HUDEP-2 (cell line): ENCODE data around the gene SYNRG.
A peak's percentile ranks its signal among the peaks of the same experiment; 100 is the strongest.

ENCODE experiments used
- DNase-seq, 76 experiments: peaks; one replicate each; lab custom pipeline; 2025; ENCODE audit not compliant: unreplicated experiment in 76 of 76; lab: John Stamatoyannopoulos, UW

Gene SYNRG

DNA sequence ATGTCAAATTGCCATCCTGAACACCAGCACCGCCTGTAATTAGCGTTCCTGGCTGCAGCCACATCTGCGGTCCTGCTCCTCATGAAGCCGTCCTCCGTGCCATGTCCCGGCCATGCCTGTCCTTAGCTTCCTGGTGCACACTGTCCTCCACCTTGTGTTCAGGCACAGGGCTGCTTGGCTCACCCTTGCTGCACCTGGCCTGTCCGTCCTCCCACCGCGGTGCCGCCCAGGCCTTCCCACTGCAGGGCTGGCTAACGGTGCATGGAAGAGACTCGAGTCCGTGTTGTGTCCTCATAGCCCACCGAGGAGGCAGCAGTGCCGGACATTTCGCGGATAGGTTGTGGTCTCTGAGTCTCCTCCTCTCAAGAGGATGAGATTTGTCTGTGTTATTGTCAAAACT lies 99.2 kb downstream of the SYNRG start:
- no peak for DNase-seq

DNA sequence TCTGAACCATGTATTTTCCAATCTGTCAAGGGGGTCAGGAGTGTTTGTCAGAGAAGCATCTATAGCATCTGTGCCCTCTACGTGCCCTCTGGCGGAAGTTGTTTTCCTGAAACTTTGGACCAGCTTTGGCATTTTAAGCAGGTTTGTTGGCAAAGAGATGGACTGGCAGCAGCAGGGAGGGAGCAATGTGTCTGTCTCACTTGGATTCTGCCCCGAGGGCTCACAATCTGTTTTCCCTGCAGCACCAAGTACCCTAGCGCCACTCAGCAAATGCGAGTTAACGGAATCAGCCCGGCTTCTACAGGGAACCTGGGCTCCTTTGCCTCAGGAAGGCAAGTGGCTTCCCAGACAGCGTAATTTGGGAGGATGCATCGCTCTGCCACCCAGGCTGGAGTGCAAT lies 102.1 kb downstream of the SYNRG start:
- DNase-seq = no peak

DNA sequence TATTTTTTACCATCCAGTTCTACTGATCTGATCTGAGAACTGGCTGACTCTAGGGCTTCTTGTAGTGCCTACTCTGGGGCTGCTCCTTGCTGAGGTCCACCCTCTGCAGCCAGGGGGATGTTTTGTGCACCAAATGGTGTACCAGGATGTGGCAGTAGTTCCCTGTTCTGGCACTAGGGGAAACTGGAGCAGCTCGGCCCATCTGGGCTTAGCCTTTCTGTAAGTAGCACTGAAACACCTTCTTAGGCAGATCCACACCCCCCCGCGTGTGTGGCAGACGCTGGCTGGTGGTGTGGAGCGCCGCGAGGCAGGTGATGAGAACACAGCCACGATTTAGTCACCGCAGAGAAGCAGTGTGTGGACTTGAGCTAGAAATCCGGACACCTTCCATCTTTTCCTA lies 102.5 kb downstream of the SYNRG start:
- peak in 32 of 76 experiments; percentile 2 to 54 (median 14) for DNase-seq

DNA sequence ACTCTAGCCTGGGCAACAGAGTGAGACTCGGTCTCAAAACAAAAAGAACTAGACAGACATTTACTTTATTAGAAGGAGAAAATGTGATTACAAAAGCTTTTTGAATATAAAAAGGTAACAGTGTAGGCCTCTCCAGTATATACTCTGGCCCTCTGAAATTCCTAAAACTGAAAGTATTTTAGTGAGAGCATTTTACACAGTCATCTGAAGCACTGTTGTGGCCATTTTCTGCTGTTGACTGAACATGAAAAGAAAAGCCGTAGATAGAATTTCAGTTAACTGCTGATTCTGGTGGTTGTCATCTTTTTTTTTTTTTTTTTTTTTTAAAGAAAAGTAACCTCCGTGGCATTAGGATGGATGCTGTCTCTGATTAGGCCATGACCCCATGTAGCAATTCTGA lies 103.9 kb downstream of the SYNRG start:
- DNase-seq = no peak

DNA sequence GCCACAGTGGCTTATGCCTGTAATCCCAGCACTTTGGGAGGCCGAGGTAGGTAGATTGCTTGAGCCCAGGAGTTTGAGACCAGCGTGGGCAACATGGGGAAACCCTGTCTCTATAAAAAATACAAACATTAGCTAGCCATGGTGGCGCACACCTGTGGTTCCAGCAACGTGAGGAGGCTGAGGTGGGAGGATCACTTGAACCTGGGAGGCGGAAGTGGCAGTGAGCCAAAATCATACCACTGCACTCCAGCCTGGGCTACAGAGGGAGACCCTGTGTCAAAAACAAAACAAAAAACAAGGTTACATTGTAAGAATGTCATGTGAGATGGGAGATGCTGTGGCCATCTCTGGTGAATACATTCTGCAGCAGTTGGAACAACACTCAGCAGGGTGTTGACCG lies 106.1 kb downstream of the SYNRG start:
- no peak for DNase-seq

DNA sequence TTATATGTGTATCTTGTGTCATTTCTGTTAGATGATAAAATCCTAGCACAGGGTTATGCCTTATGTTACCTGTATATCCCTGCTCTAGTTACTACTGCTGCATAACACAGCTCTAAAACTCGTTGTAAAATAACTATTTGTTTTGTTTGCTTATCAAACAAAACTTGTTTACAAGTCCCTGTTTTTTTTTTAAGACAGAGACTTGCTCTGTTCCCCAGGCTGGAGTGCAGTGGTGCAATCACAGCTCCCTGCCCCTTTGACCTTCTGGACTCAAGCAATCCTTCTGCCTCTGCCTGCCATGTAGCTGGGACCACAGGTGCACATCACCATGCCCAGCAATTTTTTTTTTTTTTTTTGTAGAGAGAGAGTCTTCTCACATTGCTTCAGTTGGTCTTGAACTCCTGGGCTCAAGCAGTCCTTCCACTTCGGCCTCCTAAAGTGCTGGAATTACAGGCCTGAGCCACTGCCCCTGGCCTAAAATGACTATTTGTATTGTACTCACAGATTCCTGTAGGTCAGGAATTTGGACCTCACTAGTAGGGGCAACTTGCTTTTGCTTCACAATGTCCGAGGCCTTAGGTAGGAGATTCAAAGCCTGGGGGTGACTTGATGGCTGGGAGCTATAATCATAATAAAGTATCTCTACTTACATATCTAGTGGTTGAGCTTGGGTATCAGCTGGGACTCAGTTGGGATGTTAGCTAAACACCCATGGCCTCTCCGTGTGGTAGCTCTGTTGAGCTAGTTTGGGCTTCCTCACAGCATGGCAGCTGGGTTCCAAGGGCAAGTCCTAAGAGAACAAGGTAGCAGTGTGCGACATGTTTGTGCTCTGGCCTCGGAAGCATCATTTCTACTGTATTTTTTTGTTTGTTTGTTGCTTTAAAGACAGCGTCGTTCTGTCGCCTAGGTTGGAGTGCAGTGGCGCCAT lies 106.9 kb downstream of the SYNRG start:
- no peak for DNase-seq

DNA sequence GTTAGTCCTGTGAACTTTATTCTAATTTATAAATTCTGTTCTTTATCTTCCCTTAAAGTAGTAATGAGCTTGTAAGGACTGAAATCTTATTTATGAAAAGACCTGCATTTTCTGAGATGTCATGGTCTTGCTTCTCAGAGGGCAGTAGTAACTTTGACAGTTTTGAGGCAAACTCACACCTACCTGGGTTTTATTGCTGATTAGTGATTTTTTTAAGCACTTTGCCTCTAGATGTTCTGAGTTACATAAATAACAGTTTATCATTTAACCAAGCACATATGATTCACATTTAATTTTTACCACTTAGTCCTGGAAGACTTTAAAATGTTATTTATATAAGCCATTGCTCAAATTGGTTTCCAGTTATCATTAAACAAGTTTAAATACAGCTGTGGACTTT lies 108.8 kb downstream of the SYNRG start:
- no peak for DNase-seq

DNA sequence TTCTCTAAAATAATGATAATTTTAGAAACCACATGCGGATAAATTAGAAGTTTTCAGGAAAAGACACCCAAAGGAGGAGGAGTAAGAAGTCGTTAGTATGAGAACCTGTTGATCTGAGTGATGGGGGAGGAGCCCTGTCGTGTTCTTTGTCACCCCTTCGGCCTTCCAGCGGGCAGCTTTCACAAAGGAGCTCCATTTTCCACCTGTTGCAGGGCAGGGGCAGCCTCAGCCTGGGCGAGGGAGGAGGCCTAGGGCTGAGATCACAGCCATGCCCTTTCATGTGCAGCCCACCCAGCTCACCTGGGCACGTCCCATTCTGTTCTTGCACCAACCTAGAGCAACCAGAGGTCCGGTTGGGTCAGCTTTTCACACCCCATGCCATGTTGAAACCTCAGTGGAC lies 114.2 kb downstream of the SYNRG start:
- no peak for DNase-seq

DNA sequence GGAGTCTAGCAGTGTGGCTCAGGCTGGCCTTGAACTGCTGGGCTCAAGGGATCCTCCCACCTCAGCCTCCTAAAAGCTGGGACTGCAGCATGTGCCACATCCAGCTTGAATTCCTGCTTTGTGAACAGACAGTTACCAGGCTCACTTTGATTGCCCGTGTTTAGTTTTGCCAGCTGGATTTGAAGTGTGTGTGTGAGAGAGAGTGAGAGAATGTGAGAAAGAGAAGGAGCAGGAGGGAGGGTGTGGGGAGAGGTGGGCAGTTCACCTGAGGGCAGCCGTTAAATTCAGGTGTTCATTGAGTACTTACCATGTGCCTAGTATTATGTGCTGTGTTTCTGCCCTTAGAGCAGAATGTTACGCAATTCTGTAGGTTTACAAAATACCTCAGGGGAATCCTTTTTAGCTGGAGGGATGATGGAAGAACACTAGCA lies 114.8 kb downstream of the SYNRG start:
- no peak for DNase-seq

DNA sequence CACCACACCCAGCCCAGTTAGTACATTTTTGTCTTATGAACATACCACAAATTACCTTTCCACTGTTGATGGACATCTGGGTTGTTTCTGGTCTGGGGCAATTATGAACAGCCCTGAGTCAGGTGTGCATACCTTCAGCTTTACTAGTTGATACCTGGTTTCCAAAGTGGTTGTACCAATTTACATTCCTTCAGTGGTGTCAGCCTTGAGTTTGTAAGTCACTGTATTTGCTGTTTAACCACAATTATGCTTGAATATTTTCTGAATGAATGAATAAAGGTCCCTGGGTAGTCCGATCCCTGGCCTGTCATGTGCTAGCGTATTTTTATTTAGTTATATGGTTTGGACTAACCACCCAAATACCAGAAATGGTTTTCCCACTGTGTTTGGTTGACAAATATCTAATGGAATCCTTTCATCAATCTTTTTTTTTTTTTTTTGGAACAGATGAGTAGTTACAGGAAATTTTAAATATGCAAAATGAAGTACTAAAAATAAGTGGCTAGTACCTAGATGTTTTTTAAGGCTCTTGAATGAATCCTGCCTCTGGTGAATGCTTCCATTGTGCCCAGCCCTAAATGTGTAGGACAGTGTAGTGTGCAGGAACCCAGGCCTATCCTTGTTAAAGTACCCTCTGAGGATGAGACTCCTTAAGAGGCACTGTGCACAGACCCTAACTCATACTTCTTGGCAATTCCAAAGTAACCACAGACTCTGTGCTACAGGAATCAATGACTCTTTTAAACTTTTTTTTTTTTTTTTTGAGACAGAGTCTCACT lies 115.8 kb downstream of the SYNRG start:
- no peak for DNase-seq

DNA sequence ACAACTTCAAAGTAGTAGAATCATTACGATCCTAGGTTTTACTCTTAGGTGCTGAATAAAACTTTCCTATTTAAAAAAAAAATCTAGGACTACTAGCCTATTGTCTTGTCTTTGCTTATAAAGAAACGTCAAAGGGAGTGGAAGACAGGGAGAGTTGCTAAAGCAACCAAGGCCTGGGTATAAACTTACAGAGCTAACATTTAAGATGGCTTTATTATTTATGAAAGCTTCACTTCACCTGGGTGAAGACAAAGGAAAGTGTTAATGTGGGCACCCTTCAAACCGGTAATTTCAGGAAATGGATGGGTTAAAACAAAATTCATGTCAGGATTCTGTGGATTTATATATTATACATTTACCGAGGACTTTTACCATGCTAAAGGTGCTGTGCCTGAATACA lies 117.1 kb downstream of the SYNRG start:
- no peak for DNase-seq

DNA sequence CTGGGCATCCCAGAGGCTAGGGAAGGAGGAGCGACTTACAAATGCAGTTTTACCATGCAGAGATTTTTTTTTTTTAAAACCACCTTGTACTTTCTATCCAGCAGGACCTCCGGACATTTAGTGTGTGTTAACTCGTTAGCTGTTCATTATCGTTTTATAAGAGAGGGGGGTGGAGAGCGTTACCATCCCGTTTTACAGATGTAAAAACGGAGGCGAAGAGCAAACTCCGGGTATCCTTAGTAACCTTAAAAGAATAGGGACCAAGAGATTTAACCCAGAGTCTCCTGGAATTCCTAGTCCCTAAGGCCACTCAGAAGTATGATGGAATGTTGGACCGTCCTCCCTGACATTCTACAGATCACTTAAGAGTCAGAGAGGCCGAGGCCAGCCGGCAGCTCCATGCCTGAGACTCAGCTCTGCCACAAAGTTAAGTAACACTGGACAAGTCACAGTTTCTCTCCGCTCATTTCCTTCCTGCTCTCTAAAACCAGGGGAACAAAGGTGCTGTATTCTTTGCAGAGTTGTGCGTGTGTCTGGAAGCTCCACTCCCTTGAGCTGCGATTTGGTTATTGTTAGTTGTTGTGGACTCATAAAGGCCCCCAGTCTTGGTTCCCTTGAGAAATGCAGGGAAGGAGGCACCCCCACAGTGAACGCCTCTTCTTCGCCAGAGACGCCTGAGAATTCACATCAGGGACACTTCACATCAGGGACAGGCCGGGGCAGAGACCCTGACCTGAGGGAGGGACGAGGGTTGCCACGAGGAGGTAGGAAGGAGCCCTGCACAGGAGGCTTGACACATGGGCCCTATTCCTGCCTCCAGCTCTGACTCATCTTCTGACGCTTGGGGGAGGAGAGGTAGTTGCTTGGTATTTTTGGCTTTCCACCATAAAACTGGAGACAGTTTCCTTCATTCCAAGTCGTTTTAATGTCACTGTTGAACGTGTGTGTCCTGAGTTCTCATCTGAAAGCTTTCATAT lies 118.3 kb downstream of the SYNRG start:
- DNase-seq = peak in 51 of 76 experiments; percentile 3 to 74 (median 29)

DNA sequence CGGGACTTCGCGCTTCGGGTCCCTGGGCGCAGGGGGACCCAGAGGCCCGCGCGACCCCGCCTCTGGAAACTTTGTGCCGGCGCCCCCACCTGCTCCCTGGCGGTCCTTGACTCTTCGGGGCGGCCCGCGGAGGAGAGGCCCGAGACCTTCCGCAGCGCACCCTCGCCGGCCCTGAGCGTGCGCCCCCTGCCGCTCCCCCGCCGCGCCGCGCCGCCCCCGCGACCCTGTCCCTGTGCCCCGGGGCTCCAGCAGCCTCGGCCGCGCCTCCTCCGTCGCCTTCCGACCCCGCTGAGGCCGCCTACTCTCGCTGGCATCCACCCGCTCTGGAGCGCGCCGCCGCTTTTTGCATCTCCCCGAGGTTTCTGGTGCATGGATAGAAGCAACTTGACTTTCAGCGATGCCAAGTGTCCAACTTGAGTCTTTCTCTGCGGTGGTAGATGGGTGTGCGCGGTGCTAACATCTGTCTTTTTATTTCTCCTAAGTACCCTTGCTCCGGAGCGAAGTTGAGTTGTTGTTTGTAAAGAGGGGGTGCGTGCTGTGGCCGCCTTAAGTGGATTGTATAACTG lies 119.1 kb downstream of the SYNRG start:
- DNase-seq = peak in 44 of 76 experiments; percentile 4 to 54 (median 22)

DNA sequence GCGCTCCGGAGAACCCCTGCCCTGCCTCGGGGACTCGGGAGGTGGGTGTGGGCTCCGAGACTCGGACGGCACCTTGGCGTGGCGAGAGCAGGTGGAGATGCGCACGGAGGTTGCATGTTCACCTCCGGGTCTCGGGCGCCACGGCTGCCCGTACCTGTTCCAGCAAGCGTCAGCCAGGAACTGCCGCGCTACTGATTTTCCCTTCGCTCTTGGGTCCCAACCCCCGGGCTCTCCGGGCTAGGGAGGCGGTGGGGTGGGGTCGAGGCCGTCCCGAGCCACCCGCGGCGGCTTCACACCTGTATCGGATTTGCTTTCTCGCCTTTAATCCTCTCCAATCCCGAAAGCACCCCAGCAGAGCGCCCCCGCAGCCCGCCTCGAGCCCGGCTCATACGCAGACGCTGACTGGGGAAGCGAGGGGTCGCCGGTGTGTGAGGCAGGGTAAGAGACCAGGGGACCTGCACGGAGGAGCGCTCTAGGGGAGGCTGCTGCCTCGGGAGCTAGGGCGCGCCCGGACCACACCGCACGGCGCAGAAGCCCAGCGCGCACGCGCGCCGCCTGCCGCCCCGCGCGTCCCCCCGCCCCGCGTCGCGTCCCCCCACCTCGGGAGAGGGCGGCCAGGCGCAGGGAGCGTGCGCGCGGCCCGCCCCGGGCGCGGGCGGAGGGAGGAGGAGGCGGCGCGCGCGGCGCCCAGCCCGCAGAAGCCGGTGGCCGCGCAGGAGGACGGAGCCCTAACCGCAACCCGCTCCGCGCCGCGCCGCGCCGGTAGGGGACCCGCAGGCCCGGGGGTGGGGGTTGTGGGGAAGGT lies 119.8 kb downstream of the SYNRG start, which contains the start of gene DUSP14:
TSS of gene DUSP14 (plus strand) at position 695 of the 805 bp plus-strand sequence. CDS start 22,382 bp downstream, outside the sequence.
- peak in 65 of 76 experiments; percentile 7 to 80 (median 59) for DNase-seq

DNA sequence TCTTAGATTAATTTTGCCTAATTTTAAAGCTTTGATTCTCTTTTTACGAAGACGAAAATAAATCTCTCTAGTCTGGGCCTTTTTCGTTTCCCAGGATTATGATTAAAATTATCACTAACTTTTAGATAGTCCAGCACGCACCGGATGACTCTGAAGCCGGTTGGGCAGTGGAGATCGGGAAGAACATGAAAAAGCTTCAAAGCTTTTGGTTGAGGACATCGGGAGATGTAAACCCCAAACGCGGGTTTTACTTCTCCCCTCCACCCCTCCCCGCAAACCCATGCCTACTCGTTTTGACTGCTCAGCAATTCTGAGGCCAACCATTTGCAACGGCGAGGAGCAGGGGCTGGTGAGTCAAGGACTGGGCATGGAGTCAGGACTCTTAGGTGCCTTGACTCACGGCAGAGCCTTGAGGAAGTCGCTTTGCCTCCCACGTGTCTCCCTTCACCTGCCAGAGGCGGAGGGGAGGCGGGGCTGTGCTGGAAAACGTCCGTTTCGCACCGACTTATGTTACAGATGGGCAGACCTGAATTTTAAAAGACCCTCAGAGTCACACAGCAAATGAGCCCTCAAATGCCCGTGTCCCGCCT lies 120.5 kb downstream of the SYNRG start:
- peak in 51 of 76 experiments; percentile 3 to 56 (median 28) for DNase-seq

DNA sequence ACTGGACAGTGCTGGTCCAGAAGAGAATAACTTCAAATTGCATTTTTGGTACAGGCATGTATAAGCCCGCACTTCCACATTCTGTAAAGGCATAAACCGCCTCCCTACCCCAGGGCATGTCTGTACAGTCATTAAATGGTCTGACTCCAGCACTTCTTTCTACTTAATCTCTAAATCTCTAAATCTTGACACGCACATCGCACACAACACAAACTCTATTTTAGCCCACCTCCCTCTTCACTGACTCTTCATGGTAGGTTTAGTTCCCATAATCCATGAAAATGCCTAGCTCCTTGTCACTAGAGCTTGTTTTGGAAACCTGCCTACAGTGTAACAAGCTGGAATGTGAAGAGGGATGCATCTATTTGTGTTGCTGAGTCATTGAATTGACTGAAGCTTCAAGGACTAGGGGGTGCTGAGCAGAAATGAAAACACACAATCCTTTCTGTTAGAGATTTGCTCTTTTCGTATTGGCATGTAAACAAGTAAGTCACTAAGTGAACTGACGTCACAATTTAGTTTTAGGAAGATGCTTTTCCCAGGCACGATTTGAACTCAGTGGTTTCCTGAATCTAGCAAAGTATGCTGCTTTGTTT lies 121.1 kb downstream of the SYNRG start:
- peak in 10 of 76 experiments; percentile 7 to 37 (median 15) for DNase-seq

DNA sequence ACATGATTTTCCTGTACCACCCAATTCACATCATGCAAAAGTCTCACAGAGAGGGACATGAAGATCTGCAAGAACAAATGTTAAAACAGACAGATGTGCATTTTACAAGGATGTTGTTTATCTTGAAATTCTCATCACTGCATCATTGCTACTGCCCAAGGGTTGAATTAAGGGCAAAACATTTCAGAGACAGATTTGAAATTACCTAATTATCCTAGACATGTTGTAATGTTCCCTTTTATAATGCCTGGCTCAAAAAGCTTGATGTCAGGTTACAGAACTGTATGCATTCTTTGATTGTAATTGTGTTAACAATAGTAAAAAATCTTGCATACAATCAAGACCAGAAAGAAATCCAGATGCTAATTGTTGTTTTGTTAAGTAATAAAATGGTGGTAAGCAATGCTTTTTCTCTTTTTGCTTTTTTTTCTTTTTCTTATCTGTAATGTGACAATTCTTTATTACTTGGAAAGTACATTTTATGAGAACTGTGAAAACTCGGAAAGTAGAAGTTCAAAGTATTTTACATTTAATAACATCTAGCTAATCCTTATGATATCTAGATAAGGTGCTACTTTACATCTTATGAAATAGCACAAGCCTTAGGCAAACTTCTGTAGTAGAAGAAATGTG lies 123.2 kb downstream of the SYNRG start:
- DNase-seq = no peak
